ENCODE data around the gene P2RX1. TPM values are rescaled to one million over a fixed set of nuclear protein-coding genes. Genes with fewer than 3 reads are reported as not detected.
"Not testable (repeated sequence)": the region's sequence is repeated elsewhere in the genome, so short reads cannot be mapped to it uniquely, and the experiment has no call there.

The P2RX1 gene
- total RNA-seq, 1 donor from 2014 or later: 4.2 TPM

DNA sequence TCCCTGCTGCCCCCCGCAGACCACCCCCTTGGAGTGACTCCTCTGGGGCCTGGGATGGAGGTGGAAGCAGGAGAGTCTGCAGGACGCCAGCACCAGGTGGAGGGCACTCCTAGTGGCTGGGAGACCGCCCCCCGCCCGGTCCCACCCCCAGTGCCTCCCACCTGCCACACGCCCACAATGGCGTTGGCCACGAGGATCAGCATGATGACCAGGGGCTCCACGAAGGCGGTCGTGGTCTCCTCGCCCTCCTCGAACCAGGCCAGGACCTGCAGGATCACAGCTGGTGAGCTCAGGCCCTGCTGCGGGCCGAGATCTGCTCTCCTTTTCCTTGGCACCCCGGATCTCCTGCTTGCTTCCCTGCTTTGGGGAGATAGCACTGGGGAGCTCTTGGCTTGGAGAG is 35.2 kb upstream of the P2RX1 start:
- H3K36me3 ChIP-seq: no peaks in the 10 kb centered on the region
- H3K27me3 ChIP-seq: no peaks in the 10 kb centered on the region
- DNase-seq (ENCODE audit: extremely low spot score in 2 of 2): no peak
- H3K4me3 ChIP-seq: no peak overlapping the region
- no peak for TF ChIP-seq POLR2A (IDR thresholded peaks at IDR 0.05)
- TF ChIP-seq, protein P1, sequence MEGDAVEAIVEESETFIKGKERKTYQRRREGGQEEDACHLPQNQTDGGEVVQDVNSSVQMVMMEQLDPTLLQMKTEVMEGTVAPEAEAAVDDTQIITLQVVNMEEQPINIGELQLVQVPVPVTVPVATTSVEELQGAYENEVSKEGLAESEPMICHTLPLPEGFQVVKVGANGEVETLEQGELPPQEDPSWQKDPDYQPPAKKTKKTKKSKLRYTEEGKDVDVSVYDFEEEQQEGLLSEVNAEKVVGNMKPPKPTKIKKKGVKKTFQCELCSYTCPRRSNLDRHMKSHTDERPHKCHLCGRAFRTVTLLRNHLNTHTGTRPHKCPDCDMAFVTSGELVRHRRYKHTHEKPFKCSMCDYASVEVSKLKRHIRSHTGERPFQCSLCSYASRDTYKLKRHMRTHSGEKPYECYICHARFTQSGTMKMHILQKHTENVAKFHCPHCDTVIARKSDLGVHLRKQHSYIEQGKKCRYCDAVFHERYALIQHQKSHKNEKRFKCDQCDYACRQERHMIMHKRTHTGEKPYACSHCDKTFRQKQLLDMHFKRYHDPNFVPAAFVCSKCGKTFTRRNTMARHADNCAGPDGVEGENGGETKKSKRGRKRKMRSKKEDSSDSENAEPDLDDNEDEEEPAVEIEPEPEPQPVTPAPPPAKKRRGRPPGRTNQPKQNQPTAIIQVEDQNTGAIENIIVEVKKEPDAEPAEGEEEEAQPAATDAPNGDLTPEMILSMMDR (IDR thresholded peaks at IDR 0.05): no peak
- TF ChIP-seq POLR2AphosphoS5 (IDR thresholded peaks at IDR 0.05; ENCODE audit: insufficient read depth in 1 of 2, low read depth in 1 of 2): no peak
- H3K4me1 ChIP-seq: no peaks in the 10 kb centered on the region
- no peak overlapping the region for H3K27ac ChIP-seq
- no peaks in the 10 kb centered on the region for H3K9me3 ChIP-seq
- intact Hi-C loops (cut with DNase I): no loop called here

DNA sequence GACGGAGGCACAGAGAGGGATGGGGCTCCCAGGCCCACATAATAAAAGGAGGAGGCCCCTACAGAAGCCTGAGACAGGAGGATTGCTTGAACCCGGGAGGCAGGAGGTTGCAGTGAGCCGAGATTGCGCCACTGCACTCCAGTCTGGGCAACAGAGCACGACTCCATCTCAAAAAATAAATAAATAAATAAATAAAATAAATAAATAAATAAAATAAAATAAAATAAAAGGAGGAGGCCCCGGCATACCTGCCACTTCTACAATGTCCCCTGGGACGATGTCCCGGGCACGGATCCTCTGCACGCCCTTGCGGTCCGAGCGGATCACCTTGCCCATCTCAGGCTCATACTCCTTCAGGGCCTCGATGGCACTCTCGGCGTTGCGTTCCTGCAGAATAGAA is 34.7 kb upstream of the P2RX1 start:
- no peak for DNase-seq (ENCODE audit: extremely low spot score in 2 of 2)
- Histone ChIP-seq H3K36me3 (no peaks in the 10 kb centered on the region), H3K9me3 (no peaks in the 10 kb centered on the region), H3K4me3 (no peak overlapping the region), H3K4me1 (no peaks in the 10 kb centered on the region), H3K27me3 (no peaks in the 10 kb centered on the region), H3K27ac (no peak overlapping the region)
- intact Hi-C loops (cut with DNase I): no loop called here
- TF ChIP-seq, protein P1 (IDR thresholded peaks at IDR 0.05): no peak
- TF ChIP-seq POLR2AphosphoS5 (IDR thresholded peaks at IDR 0.05; ENCODE audit: insufficient read depth in 1 of 2, low read depth in 1 of 2): no peak
- TF ChIP-seq POLR2A (IDR thresholded peaks at IDR 0.05): no peak

DNA sequence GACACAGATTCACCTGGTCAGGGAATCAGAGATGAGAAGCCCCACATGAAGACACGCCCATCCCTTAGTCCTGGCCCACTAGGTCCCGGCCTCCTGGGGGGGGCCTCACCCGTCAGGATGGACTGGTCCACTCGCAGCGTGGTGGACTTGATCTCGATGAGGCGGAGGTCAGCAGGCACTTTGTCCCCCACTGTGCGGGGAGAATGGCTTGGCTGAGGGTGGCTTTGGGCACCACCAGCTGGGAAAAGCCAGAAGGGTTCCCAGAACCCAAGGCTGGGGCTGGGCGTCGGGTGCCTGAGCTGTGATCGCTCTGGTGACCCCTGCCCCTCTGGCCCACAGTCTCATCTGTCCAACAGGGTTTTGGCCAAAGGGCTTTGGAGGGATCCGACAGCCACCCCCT is 34.3 kb upstream of the P2RX1 start:
- Histone ChIP-seq H3K36me3 (no peaks in the 10 kb centered on the region), H3K27me3 (no peaks in the 10 kb centered on the region), H3K27ac (no peak overlapping the region), H3K4me3 (no peak overlapping the region), H3K9me3 (no peaks in the 10 kb centered on the region), H3K4me1 (no peaks in the 10 kb centered on the region)
- DNase-seq (ENCODE audit: extremely low spot score in 2 of 2): no peak
- TF ChIP-seq, protein P1 (IDR thresholded peaks at IDR 0.05): no peak
- TF ChIP-seq POLR2A (IDR thresholded peaks at IDR 0.05) (no peak), POLR2AphosphoS5 (IDR thresholded peaks at IDR 0.05; ENCODE audit: insufficient read depth in 1 of 2, low read depth in 1 of 2) (no peak)
- intact Hi-C loops (cut with DNase I): no loop called here

DNA sequence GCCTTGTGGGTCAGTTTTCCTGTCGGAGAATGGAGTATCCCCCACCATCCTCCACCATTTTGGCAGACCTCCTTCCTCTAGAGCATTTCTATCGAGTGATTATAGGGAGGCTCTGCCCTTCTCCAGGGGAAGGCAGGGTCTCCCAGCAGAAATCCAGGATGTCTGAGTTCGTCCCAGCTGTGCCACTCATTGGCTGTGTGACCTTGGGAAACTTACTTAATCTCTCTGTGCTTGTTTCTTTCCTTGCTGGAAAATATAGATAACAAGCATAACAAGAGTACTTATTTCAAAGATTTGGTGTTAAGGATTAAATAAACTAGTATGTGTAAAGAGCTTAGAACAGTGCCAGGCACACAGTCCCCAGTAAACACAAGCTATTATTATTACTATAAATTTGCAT is 33.2 kb upstream of the P2RX1 start:
- no peak for TF ChIP-seq POLR2AphosphoS5 (IDR thresholded peaks at IDR 0.05; ENCODE audit: insufficient read depth in 1 of 2, low read depth in 1 of 2)
- TF ChIP-seq POLR2A (IDR thresholded peaks at IDR 0.05): no peak
- TF ChIP-seq, protein P1 (IDR thresholded peaks at IDR 0.05): no peak
- intact Hi-C loops (cut with DNase I): no loop called here
- Histone ChIP-seq H3K4me1 (peaks cover 2% of the 10 kb centered on the region), H3K4me3 (no peak overlapping the region), H3K36me3 (no peaks in the 10 kb centered on the region), H3K27me3 (no peaks in the 10 kb centered on the region), H3K27ac (no peak overlapping the region), H3K9me3 (no peaks in the 10 kb centered on the region)
- no peak for DNase-seq (ENCODE audit: extremely low spot score in 2 of 2)

DNA sequence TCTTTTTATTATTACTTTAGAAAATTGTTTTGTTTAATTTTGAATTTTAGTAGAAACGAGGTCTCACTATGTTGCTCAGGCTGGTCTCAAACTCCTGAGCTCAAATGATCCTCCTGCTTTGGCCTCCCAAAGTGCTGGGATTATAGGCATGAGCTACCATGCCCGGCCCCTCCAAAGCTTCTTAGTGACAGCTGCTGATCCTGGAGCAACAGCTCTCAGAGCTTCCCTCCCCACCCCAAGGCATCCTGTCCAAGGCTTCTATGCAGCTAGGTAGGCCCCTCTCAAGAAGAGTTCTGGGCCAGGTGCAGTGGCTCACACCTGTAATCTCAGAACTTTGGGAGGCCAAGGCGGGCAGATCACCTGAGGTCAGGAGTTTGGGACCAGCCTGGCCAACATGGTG is 32.3 kb upstream of the P2RX1 start:
- H3K4me3 ChIP-seq; intact Hi-C loops (cut with DNase I); DNase-seq (ENCODE audit: extremely low spot score in 2 of 2); H3K9me3 ChIP-seq; H3K27me3 ChIP-seq; H3K27ac ChIP-seq; H3K36me3 ChIP-seq: not testable (repeated sequence)
- H3K4me1 ChIP-seq: peaks cover 10% of the 10 kb centered on the region

DNA sequence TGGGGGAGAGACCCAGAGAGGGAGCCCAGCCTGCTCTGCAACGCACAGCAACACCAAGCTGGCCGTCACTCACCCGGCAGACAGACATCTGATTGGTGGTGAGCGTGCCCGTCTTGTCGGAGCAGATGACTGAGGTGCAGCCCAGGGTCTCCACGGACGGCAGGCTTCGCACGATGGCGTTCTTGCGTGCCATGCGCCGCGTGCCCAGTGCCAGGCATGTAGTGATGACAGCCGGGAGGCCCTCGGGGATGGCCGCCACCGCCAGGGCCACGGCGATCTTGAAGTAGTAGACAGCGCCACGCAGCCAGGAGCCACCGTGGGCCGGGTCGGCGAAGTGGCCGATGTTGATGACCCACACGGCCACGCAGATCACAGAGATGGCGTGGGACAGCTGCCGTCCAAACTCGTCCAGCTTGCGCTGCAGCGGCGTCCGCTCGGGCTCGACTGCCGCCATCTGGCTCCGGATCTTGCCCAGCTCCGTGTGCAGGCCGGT is 31.1 kb upstream of the P2RX1 start:
- TF ChIP-seq POLR2AphosphoS5 (IDR thresholded peaks at IDR 0.05; ENCODE audit: insufficient read depth in 1 of 2, low read depth in 1 of 2) (no peak), POLR2A (IDR thresholded peaks at IDR 0.05) (no peak)
- TF ChIP-seq, protein P1 (IDR thresholded peaks at IDR 0.05): no peak
- peaks cover 10% of the 10 kb centered on the region for H3K4me1 ChIP-seq
- no peaks in the 10 kb centered on the region for H3K9me3 ChIP-seq
- DNase-seq (ENCODE audit: extremely low spot score in 2 of 2): no peak
- no peak overlapping the region for H3K27ac ChIP-seq
- no peak overlapping the region for H3K4me3 ChIP-seq
- intact Hi-C loops (cut with DNase I): no loop called here
- H3K36me3 ChIP-seq: no peaks in the 10 kb centered on the region
- H3K27me3 ChIP-seq: no peaks in the 10 kb centered on the region

All from vagina (tissue), 2 donors.